DND-41 (cell line): ENCODE results near the gene PNCK.

Experiments used
- ATAC-seq: fragments of 200-7000 bp; cut with Tn5 transposase; 3 replicates; pipeline ENCODE4 v1.9.1; 2021; ENCODE audit warnings: low read depth; ENCODE audit not compliant: insufficient read depth
- DNase-seq: peaks from one replicate; pipeline ENCODE4 v3.0.0-alpha.2; 2020
- H2AFZ ChIP-seq: 2 replicates; pipeline ENCODE4 v1.6.0; 2012; ENCODE audit warnings: low read depth, low read length
- H3K27ac ChIP-seq: 2 replicates; pipeline ENCODE4 v1.5.1; 2012; ENCODE audit warnings: low read length, inconsistent platforms
- H3K27me3 ChIP-seq: fragments of 200-600 bp; sonication (generic); 2 replicates; pipeline ENCODE4 v1.6.0; 2012; ENCODE audit warnings: low read length, mild to moderate bottlenecking, inconsistent platforms; ENCODE audit not compliant: insufficient read depth, poor library complexity
- H3K36me3 ChIP-seq: 2 replicates; pipeline ENCODE4 v1.5.1; 2012; ENCODE audit warnings: low read length, inconsistent platforms; ENCODE audit not compliant: insufficient read depth
- H3K4me1 ChIP-seq: 2 replicates; pipeline ENCODE4 v1.5.1; 2012; ENCODE audit warnings: mild to moderate bottlenecking, low read length; ENCODE audit not compliant: insufficient read depth
- H3K4me2 ChIP-seq: 2 replicates; pipeline ENCODE4 v1.6.0; 2012; ENCODE audit warnings: mild to moderate bottlenecking, moderate library complexity, low read length, inconsistent platforms; ENCODE audit not compliant: insufficient read depth
- H3K4me3 ChIP-seq, 2 experiments: fragments of 200-600 bp in 1 of 2; shearing (Covaris generic) in 1 of 2; 2 replicates each; pipeline ENCODE4 v1.5.1; 2012 to 2016; ENCODE audit warnings: inconsistent platforms in 2 of 2, low read length in 2 of 2, mild to moderate bottlenecking in 2 of 2, low read depth in 1 of 2, moderate library complexity in 1 of 2
- H3K79me2 ChIP-seq: 2 replicates; pipeline ENCODE4 v1.6.0; 2012; ENCODE audit warnings: low read length, inconsistent platforms; ENCODE audit not compliant: insufficient read depth
- H3K9ac ChIP-seq: 2 replicates; pipeline ENCODE4 v1.6.0; 2012; ENCODE audit warnings: low read depth, mild to moderate bottlenecking, inconsistent platforms, low read length, moderate library complexity
- H3K9me3 ChIP-seq: 2 replicates; pipeline ENCODE4 v1.5.1; 2012; ENCODE audit warnings: low read length, moderate library complexity, mild to moderate bottlenecking, inconsistent platforms; ENCODE audit not compliant: insufficient read depth, severe bottlenecking
- H4K20me1 ChIP-seq: 2 replicates; pipeline ENCODE4 v1.6.0; 2012; ENCODE audit warnings: low read length; ENCODE audit not compliant: insufficient read depth
- CTCF ChIP-seq: IDR thresholded peaks from 2 replicates; pipeline ENCODE4 v1.5.1; 2012; ENCODE audit warnings: borderline replicate concordance, low read length, moderate library complexity, mild to moderate bottlenecking; ENCODE audit not compliant: poor library complexity, severe bottlenecking; ENCODE audit errors: extremely low read depth
- EZH2 ChIP-seq: IDR thresholded peaks from 3 replicates; pipeline ENCODE4 v1.6.1; 2012; ENCODE audit warnings: borderline replicate concordance, low read depth, mild to moderate bottlenecking, moderate library complexity, low read length, inconsistent platforms; ENCODE audit not compliant: severe bottlenecking

Gene PNCK

GRCh38 chrX:153668423-153669173, 5.0 kb downstream of the PNCK start:
- no peak for TF ChIP-seq CTCF
- TF ChIP-seq EZH2: no peak
- Histone ChIP-seq H3K4me1 (no peaks in the 10 kb centered on the region), H3K4me2 (no peak overlapping the region), H3K27me3 (no peaks in the 10 kb centered on the region), H2AFZ (peak overlapping the region; percentile 36; the same call in 1 of the 2 replicates), H3K9me3 (no peaks in the 10 kb centered on the region), H3K27ac (no peak overlapping the region), H3K79me2 (no peaks in the 10 kb centered on the region), H3K4me3 (no peak overlapping the region), H4K20me1 (no peaks in the 10 kb centered on the region), H3K9ac (no peak overlapping the region), H3K36me3 (no peaks in the 10 kb centered on the region)
- ATAC-seq (no peak; the same call in 2 of the 3 replicates), DNase-seq (no peak)

- Histone ChIP-seq H3K27ac (no peak overlapping the region), H3K27me3 (no peaks in the 10 kb centered on the region), H3K4me2 (no peak overlapping the region), H3K9ac (no peak overlapping the region), H3K36me3 (no peaks in the 10 kb centered on the region), H3K4me1 (no peaks in the 10 kb centered on the region), H4K20me1 (no peaks in the 10 kb centered on the region), H3K9me3 (no peaks in the 10 kb centered on the region), H3K4me3 (no peak overlapping the region), H3K79me2 (no peaks in the 10 kb centered on the region), H2AFZ (no peak overlapping the region)
- peak; percentile 79 for ATAC-seq
- TF ChIP-seq CTCF: peak; percentile 79
- TF ChIP-seq EZH2: no peak
- peak; percentile 69 for DNase-seq
These were observed 5.6 kb downstream of the PNCK start for GRCh38 chrX:153667956-153668396.

GRCh38 chrX:153667281-153667955, 6.2 kb downstream of the PNCK start:
- DNase-seq (no peak), ATAC-seq (no peak)
- Histone ChIP-seq H3K79me2 (no peaks in the 10 kb centered on the region), H3K9ac (no peak overlapping the region), H3K4me3 (no peak overlapping the region), H2AFZ (no peak overlapping the region), H3K27me3 (no peaks in the 10 kb centered on the region), H3K27ac (no peak overlapping the region), H3K9me3 (no peaks in the 10 kb centered on the region), H3K4me2 (no peak overlapping the region), H3K36me3 (no peaks in the 10 kb centered on the region), H3K4me1 (no peaks in the 10 kb centered on the region), H4K20me1 (no peaks in the 10 kb centered on the region)
- TF ChIP-seq EZH2: no peak
- TF ChIP-seq CTCF: no peak
